ENCODE results near the gene SIMC1.
"Not testable (repeated sequence)": the region's sequence is repeated elsewhere in the genome, so short reads cannot be mapped to it uniquely, and the experiment has no call there.

DNA sequence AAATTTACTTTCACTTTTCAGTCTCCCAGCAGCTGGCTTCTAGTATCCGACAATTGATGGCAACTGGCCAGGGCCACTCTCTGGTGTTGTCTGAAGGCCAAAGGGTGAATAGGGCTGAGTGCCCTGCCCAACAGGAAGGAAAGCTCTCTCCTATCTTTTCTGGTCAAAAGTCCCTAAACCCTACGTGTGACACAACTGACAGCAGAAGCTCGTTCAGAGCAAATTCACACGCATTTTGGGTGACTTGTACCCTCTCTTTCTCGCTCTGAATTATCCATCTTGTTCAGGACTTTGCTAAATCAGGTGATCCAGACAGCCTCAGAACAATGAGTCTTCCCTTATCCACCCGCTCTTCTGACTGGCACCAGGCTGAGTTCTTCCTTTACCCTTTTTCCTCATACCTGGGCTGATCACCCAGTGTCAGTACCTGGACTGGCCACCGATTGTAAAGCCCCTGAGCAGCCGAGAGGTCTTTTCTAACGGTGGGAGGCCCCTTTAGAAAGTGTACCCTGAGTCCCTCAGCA, 21.8 kb upstream of the SIMC1 start:
- TF ChIP-seq, protein P1, sequence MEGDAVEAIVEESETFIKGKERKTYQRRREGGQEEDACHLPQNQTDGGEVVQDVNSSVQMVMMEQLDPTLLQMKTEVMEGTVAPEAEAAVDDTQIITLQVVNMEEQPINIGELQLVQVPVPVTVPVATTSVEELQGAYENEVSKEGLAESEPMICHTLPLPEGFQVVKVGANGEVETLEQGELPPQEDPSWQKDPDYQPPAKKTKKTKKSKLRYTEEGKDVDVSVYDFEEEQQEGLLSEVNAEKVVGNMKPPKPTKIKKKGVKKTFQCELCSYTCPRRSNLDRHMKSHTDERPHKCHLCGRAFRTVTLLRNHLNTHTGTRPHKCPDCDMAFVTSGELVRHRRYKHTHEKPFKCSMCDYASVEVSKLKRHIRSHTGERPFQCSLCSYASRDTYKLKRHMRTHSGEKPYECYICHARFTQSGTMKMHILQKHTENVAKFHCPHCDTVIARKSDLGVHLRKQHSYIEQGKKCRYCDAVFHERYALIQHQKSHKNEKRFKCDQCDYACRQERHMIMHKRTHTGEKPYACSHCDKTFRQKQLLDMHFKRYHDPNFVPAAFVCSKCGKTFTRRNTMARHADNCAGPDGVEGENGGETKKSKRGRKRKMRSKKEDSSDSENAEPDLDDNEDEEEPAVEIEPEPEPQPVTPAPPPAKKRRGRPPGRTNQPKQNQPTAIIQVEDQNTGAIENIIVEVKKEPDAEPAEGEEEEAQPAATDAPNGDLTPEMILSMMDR (IDR thresholded peaks at IDR 0.05), result not testable (repeated sequence)
- TF ChIP-seq POLR2AphosphoS5 (IDR thresholded peaks at IDR 0.05; ENCODE audit: low read depth, low read length), result not testable (repeated sequence)

All from Panc1 (cell line).